Osteocyte (in vitro differentiated cells): Measurements from ENCODE around the gene AADACL4. TPM values are rescaled to one million over a fixed set of nuclear protein-coding genes. Genes with fewer than 3 reads are reported as not detected.

Source experiments
- DNase-seq: peaks from one replicate; pipeline ENCODE4 v3.0.0; 2021; ENCODE audit warnings: mixed read lengths; ENCODE audit not compliant: unreplicated experiment; ENCODE audit errors: extremely low spot score
- H3K27ac Mint-ChIP-seq: one replicate; pipeline ENCODE4 v1.8.0; 2021; ENCODE audit warnings: mild to moderate bottlenecking, mixed read lengths; ENCODE audit not compliant: unreplicated experiment
- H3K27me3 Mint-ChIP-seq: one replicate; pipeline ENCODE4 v1.8.0; 2021; ENCODE audit warnings: mixed read lengths; ENCODE audit not compliant: unreplicated experiment
- H3K36me3 Mint-ChIP-seq: one replicate; pipeline ENCODE4 v1.8.0; 2021; ENCODE audit warnings: mixed read lengths; ENCODE audit not compliant: unreplicated experiment
- H3K4me1 Mint-ChIP-seq: one replicate; pipeline ENCODE4 v1.8.0; 2021; ENCODE audit warnings: mixed read lengths; ENCODE audit not compliant: unreplicated experiment
- H3K4me3 Mint-ChIP-seq: one replicate; pipeline ENCODE4 v1.8.0; 2021; ENCODE audit warnings: mild to moderate bottlenecking, moderate library complexity, mixed read lengths; ENCODE audit not compliant: unreplicated experiment
- H3K9me3 Mint-ChIP-seq: one replicate; pipeline ENCODE4 v1.8.0; 2021; ENCODE audit warnings: mixed read lengths; ENCODE audit not compliant: unreplicated experiment
- CTCF ChIP-seq: fragments of 200-600 bp; sonication (generic); IDR thresholded peaks from 2 replicates; pipeline ENCODE4 v1.5.0; 2021; ENCODE audit warnings: antibody characterized with exemption, mild to moderate bottlenecking, moderate library complexity
- total RNA-seq: library from RNA; stranded (reverse); gene quantifications from 2 replicates; pipeline ENCODE4 v1.2.1, GENCODE V29; 2021

Gene AADACL4
- total RNA-seq, 1 donor from 2014 or later, result not detected

- H3K4me3 Mint-ChIP-seq, result no peak overlapping the region
- no peaks in the 10 kb centered on the region for H3K36me3 Mint-ChIP-seq
- peaks cover 5% of the 10 kb centered on the region for H3K9me3 Mint-ChIP-seq
- no peak for TF ChIP-seq CTCF
- no peaks in the 10 kb centered on the region for H3K4me1 Mint-ChIP-seq
- DNase-seq, result no peak
- H3K27me3 Mint-ChIP-seq, result no peaks in the 10 kb centered on the region
- H3K27ac Mint-ChIP-seq, result no peak overlapping the region
Observed at GRCh38 chr1:12690156-12690555, 46.3 kb downstream of the AADACL4 start.

GRCh38 chr1:12692967-12693782 is 49.3 kb downstream of the AADACL4 start:
- H3K27me3 Mint-ChIP-seq, result no peaks in the 10 kb centered on the region
- H3K27ac Mint-ChIP-seq, result no peak overlapping the region
- H3K36me3 Mint-ChIP-seq, result no peaks in the 10 kb centered on the region
- no peak for TF ChIP-seq CTCF
- DNase-seq, result no peak
- no peak overlapping the region for H3K4me3 Mint-ChIP-seq
- peaks cover 9% of the 10 kb centered on the region for H3K9me3 Mint-ChIP-seq
- H3K4me1 Mint-ChIP-seq, result peaks cover 9% of the 10 kb centered on the region

DNA sequence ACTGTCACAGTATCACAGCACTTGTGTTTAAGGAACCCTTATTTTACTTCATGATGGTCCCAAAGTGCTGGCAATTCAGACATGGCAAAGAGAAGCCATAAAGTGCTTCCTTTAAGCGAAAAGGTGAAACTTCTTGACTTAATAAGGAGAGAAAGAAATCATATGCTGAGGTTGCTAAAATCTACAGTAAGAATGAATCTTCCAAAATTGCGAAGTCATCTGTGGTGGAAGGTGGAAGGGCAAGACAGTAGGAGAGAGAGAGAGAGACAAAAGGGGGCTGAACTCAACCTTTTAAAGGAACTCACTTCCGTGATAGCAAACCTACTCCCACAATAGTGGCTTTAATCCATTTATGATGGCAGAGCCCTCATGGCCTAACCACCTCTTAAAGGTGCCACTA is 52.8 kb downstream of the AADACL4 start:
- peaks cover 9% of the 10 kb centered on the region for H3K9me3 Mint-ChIP-seq
- H3K27ac Mint-ChIP-seq, result no peak overlapping the region
- H3K27me3 Mint-ChIP-seq, result no peaks in the 10 kb centered on the region
- H3K4me1 Mint-ChIP-seq, result peaks cover 9% of the 10 kb centered on the region
- DNase-seq, result no peak
- H3K4me3 Mint-ChIP-seq, result no peak overlapping the region
- TF ChIP-seq CTCF, result no peak
- no peaks in the 10 kb centered on the region for H3K36me3 Mint-ChIP-seq

GRCh38 chr1:12697397-12697796 is 53.5 kb downstream of the AADACL4 start:
- peaks cover 4% of the 10 kb centered on the region for H3K9me3 Mint-ChIP-seq
- no peak overlapping the region for H3K4me3 Mint-ChIP-seq
- peaks cover 9% of the 10 kb centered on the region for H3K4me1 Mint-ChIP-seq
- H3K27ac Mint-ChIP-seq, result no peak overlapping the region
- H3K27me3 Mint-ChIP-seq, result no peaks in the 10 kb centered on the region
- TF ChIP-seq CTCF, result no peak
- H3K36me3 Mint-ChIP-seq, result no peaks in the 10 kb centered on the region
- no peak for DNase-seq

DNA sequence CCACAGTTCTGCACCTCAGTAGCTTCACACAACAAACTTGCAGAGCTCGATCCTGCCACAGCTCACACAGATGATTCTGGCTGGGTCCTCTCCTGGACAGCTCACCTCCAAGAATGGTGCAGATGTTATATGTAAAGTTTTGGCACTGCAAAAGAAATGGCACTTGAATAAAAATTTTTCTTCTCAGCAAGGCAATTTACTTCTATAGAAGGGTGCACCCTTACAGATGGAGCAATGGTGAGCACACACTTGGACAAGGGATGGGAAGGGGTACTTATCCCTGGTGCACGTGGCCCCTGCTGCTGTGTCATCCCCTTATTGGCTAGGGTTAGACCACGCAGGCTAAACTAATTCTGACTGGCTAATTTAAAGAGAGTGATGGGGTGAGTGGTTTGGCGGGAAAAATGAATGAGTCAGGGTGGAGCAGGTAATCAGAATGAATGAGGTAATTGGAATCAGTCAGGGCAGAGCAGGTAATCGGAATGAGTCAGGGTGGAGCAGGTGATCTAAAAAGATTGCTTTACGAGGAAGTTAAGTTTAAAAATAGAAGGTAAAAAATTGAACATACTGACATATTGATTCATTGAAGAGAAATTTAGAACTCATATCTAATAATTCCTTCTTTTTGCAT is 60.1 kb downstream of the AADACL4 start:
- Mint-ChIP-seq H3K36me3 (no peaks in the 10 kb centered on the region), H3K27ac (no peak overlapping the region), H3K9me3 (peaks cover 28% of the 10 kb centered on the region), H3K4me1 (no peaks in the 10 kb centered on the region), H3K27me3 (no peaks in the 10 kb centered on the region), H3K4me3 (no peak overlapping the region)
- no peak for DNase-seq
- no peak for TF ChIP-seq CTCF
